ENCODE measurements around the gene ADGRV1. TPM values are rescaled to one million over a fixed set of nuclear protein-coding genes. Genes with fewer than 3 reads are reported as not detected.
A peak's percentile ranks its signal among the peaks of the same experiment; 100 is the strongest.

The ADGRV1 gene
- total and polyA plus RNA-seq, 9 of the 15 experiments (the other 6 are each of a cell fraction or from before 2014, with no cell fraction given): 21.7 to 156 (median 58.2) TPM

- TF ChIP-seq ZNF263 (CRISPR knock-in tag; IDR thresholded peaks at IDR 0.05; ENCODE audit: borderline replicate concordance): no peak
- no peak; the same call in 1 of the 2 replicates for TF ChIP-seq NFE2L1 (tag; IDR thresholded peaks at IDR 0.05; ENCODE audit: borderline replicate concordance, low read depth)
- TF ChIP-seq MEF2A (IDR thresholded peaks at IDR 0.05; ENCODE audit: control insufficient read depth, low read depth, low read length): no peak
- TF ChIP-seq ZBTB1 (CRISPR knock-in tag; IDR thresholded peaks at IDR 0.05; ENCODE audit: borderline replicate concordance, low read depth): no peak
- TF ChIP-seq EHMT2 (IDR thresholded peaks at IDR 0.05): peak; percentile 39; the same call in 1 of the 2 replicates
- no peak for TF ChIP-seq TRIM24 (IDR thresholded peaks at IDR 0.05)
- TF ChIP-seq NR0B1 (IDR thresholded peaks at IDR 0.05; ENCODE audit: partially characterized antibody): no peak
- TF ChIP-seq OTX1 (CRISPR knock-in tag; IDR thresholded peaks at IDR 0.05): no peak
- TF ChIP-seq RBM15 (IDR thresholded peaks at IDR 0.05; ENCODE audit: insufficient read depth, low read length): no peak
- TF ChIP-seq FOXK2 (conservative IDR thresholded peaks at IDR 0.05 in 1 of 2, IDR thresholded peaks at IDR 0.05 in 1 of 2; ENCODE audit: low read depth in 2 of 2): 0 out of 4 replicates have a peak, but pooled peaks of 1 of the 2 experiments have one; percentile 17
- no peak for TF ChIP-seq ATF6 (CRISPR knock-in tag; IDR thresholded peaks at IDR 0.05)
- no peak for TF ChIP-seq ZFP91 (CRISPR knock-in tag; IDR thresholded peaks at IDR 0.05)
- no peak for TF ChIP-seq RHOXF2B (CRISPR knock-in tag; conservative IDR thresholded peaks at IDR 0.05)
- no peak for TF ChIP-seq TFE3 (CRISPR knock-in tag; IDR thresholded peaks at IDR 0.05)
- no peak for TF ChIP-seq TAL1 (IDR thresholded peaks at IDR 0.05)
- TF ChIP-seq CC2D1A (IDR thresholded peaks at IDR 0.05): peak; percentile 79; the same call in 1 of the 2 replicates
- TF ChIP-seq ZBTB9 (CRISPR knock-in tag; IDR thresholded peaks at IDR 0.05): no peak
- TF ChIP-seq HEY1 (CRISPR knock-in tag; IDR thresholded peaks at IDR 0.05; ENCODE audit: borderline replicate concordance): no peak
- no peak for TF ChIP-seq HMG20B (CRISPR knock-in tag; IDR thresholded peaks at IDR 0.05)
- TF ChIP-seq ZNF3 (CRISPR knock-in tag; IDR thresholded peaks at IDR 0.05): no peak
- TF ChIP-seq CEBPB (tag; IDR thresholded peaks at IDR 0.05): no peak
These were observed 28.5 kb upstream of the ADGRV1 start (continued) for GRCh38 chr5:90529939-90530677.

Data from K562 (cell line).